Neural cell (in vitro differentiated cells): ENCODE data around the gene ARHGEF25.

ENCODE experiments used
- CTCF ChIP-seq: fragments of 450-650 bp; IDR thresholded peaks from 2 replicates; pipeline ENCODE4 v1.5.1; 2014; ENCODE audit warnings: antibody characterized with exemption, mild to moderate bottlenecking, moderate library complexity; ENCODE audit not compliant: poor library complexity, severe bottlenecking
- EP300 ChIP-seq: fragments of 450-650 bp; conservative IDR thresholded peaks from 2 replicates; pipeline ENCODE4 v1.6.1; 2014; ENCODE audit warnings: antibody characterized with exemption, mild to moderate bottlenecking, moderate library complexity; ENCODE audit not compliant: poor library complexity, severe bottlenecking
- EZH2 ChIP-seq: fragments of 200-600, 300-800 bp; shearing (Covaris generic), sonication (generic); IDR thresholded peaks from 2 replicates; pipeline ENCODE4 v1.6.1; 2014; ENCODE audit warnings: antibody characterized with exemption, low read length, borderline replicate concordance, mild to moderate bottlenecking; ENCODE audit not compliant: insufficient read depth, poor library complexity, severe bottlenecking
- MXI1 ChIP-seq: fragments of 450-650 bp; conservative IDR thresholded peaks from 2 replicates; pipeline ENCODE4 v1.6.1; 2014; ENCODE audit warnings: antibody characterized with exemption, mild to moderate bottlenecking; ENCODE audit not compliant: poor library complexity, severe bottlenecking
- POLR2AphosphoS5 ChIP-seq: IDR thresholded peaks from 2 replicates; pipeline ENCODE4 v1.6.1; 2012
- RAD21 ChIP-seq: fragments of 450-650 bp; conservative IDR thresholded peaks from 2 replicates; pipeline ENCODE4 v1.6.1; 2014; ENCODE audit warnings: antibody characterized with exemption, mild to moderate bottlenecking, moderate library complexity
- REST ChIP-seq: IDR thresholded peaks from 2 replicates; pipeline ENCODE4 v1.6.1; 2012; ENCODE audit warnings: borderline replicate concordance
- SMC3 ChIP-seq: fragments of 450-650 bp; conservative IDR thresholded peaks from 2 replicates; pipeline ENCODE4 v1.6.1; 2014; ENCODE audit warnings: antibody characterized with exemption, mild to moderate bottlenecking, moderate library complexity; ENCODE audit not compliant: poor library complexity
- TAF1 ChIP-seq: IDR thresholded peaks from 2 replicates; pipeline ENCODE4 v1.6.1; 2012; ENCODE audit warnings: low read depth

GRCh38 chr12:57632073-57632957, 21.1 kb downstream of the ARHGEF25 start:
- TF ChIP-seq POLR2AphosphoS5 = peak; percentile 46
- no peak for TF ChIP-seq CTCF
- TF ChIP-seq EZH2 = no peak
- TF ChIP-seq REST = no peak
- TF ChIP-seq RAD21 = no peak
- no peak for TF ChIP-seq EP300
- TF ChIP-seq TAF1 = no peak
- no peak for TF ChIP-seq SMC3
- peak; percentile 9 for TF ChIP-seq MXI1
